HL-60 (cell line): ENCODE data around the gene IP6K1.

Experiments
- DNase-seq, 2 experiments: peaks; one replicate each; pipeline ENCODE4 v3.0.0-alpha.2; 2010 to 2020; ENCODE audit warnings: low read depth in 1 of 2, low spot score in 1 of 2
- H3K27ac ChIP-seq: fragments of 250-450 bp; sonication (Bioruptor Pico); replicated peaks from 2 replicates; pipeline ENCODE4 v1.5.1; 2020; ENCODE audit warnings: mild to moderate bottlenecking, moderate library complexity
- H3K27me3 ChIP-seq: fragments of 250-450 bp; sonication (Bioruptor Pico); 2 replicates; pipeline ENCODE4 v1.5.1; 2021; ENCODE audit warnings: mild to moderate bottlenecking, moderate library complexity; ENCODE audit not compliant: insufficient read depth, poor library complexity, severe bottlenecking
- H3K4me3 ChIP-seq: replicated peaks from 2 replicates; pipeline ENCODE4 v1.5.1; 2011; ENCODE audit warnings: mild to moderate bottlenecking, control low read depth, low read length; ENCODE audit not compliant: insufficient read depth
- CTCF ChIP-seq: IDR thresholded peaks from one replicate; pipeline ENCODE4 v1.5.1; 2011; ENCODE audit warnings: low read length, control low read depth, inconsistent platforms; ENCODE audit not compliant: insufficient read depth
- GABPA ChIP-seq: IDR thresholded peaks from 2 replicates; pipeline ENCODE4 v1.6.1; 2012; ENCODE audit warnings: low read depth
- POLR2AphosphoS5 ChIP-seq: IDR thresholded peaks from 2 replicates; pipeline ENCODE4 v1.6.1; 2012; ENCODE audit warnings: low read depth
- REST ChIP-seq: IDR thresholded peaks from 2 replicates; pipeline ENCODE4 v1.6.1; 2012; ENCODE audit warnings: low read depth; ENCODE audit not compliant: insufficient replicate concordance
- SPI1 ChIP-seq: IDR thresholded peaks from 2 replicates; pipeline ENCODE4 v1.6.1; 2012; ENCODE audit warnings: low read depth, mild to moderate bottlenecking, borderline replicate concordance

Gene IP6K1

DNA sequence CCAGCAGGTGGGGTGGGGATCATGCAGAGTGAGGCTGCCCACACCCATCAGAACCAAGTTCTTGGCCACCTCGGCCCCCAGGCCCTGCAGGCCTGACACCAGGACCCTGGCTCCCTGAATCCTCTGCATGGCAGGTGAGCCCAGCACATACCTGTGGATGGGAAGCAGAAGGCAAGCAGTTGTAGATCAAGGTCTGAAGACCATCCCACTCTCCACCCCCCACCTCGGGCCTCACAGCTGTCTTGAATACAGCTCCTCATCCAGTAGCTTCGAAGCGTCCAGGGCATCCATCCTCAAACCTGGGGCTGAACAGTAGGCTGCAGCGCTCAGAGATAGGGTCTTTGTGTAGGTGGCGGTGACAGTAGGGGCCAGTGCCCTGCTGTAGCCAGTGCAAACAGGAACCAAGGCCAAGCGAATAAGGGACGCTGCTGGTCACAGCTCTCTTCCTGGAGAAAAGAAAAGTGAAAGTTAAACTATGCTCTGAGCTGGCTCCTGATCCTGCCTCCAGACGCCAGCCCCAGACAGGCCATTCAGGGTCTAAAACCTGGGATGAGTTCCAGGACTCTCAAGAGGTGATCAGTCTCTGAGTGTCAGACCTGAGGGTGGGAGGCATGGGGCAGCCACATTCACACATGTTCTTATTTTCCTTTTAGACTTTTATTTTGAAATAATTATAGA, 27.3 kb upstream of the IP6K1 start, which contains the start of gene UBA7:
UBA7 (minus strand) TSS at position 457 of the 678 bp plus-strand sequence; CDS start at position 291, 166 bp downstream.
- TF ChIP-seq SPI1 (no peak), POLR2AphosphoS5 (peak; percentile 56; the same call in 1 of the 2 replicates), CTCF (no peak)
- Histone ChIP-seq H3K27me3 (no peaks in the 10 kb centered on the region), H3K27ac (peak within 1 kb of the TSS; percentile 65), H3K4me3 (peak within 1 kb of the TSS; percentile 34)
- DNase-seq, result peak in 1 of 2 experiments; percentile 57

DNA sequence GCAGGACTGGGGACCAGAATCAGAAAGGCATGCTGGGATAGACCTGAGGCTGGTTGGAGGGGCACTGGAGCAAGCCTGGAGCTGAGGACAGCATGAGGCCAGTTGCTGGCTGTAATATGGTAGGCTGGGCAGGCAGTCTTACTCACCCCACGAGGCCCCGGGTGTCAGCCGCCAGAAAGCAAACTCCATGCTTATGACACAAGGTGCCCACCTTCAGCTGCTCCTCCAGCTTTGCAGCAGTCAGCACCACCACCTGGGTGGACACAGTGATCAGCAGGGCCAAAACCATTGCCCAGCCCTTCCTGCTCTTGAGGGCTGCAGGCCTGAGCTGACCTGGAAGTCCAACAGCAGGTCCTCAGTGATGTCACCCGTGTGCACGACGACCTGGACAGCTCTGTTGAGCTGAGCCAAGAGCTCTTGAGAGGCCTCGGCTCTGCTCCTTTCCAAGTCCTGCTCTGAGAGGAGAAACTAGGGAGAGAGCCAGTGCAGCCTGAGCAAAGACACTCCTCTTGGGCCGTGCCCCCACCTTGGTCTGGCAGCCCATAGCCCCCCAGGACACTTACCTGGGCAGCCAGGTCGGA, 26.7 kb upstream of the IP6K1 start:
- no peak for DNase-seq
- H3K27me3 ChIP-seq, result no peaks in the 10 kb centered on the region
- no peak for TF ChIP-seq CTCF
- no peak for TF ChIP-seq POLR2AphosphoS5
- no peak for TF ChIP-seq REST
- TF ChIP-seq SPI1, result no peak
- no peak for TF ChIP-seq GABPA
- H3K27ac ChIP-seq, result peak overlapping the region; percentile 65
- peak overlapping the region; percentile 34 for H3K4me3 ChIP-seq

DNA sequence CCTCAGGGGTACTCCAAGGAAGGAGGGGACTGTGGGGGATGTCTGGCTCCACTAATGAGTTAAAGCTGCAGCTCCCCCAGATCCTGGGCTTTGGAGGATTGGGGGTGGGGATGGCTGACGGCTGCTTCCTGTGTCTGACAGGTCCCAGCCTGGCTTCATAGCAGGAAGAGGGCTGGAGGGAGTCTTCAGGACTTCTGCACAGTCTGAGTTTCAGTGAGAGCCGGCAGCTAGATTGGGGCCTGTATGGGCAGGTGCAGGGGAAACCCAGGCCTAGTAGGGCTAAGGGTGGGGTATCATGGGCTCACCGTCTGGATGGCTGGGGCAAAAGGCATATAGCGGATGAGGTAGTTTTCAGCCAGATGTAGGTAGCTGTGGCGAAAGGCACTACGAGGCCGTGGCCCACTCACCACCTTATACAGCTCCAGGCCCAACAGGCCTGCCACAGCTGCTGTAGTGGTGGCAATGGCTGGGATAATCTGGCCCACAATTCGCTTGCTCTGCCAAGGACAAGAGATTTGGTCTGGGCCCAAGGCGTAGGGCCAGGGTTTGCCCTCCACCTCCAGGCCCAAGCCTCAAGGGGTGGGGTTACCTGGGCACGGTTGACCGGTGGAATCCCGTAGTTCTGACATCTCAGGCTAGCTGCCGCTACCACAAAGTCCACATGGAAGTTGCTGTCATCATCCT, 21.2 kb upstream of the IP6K1 start:
- peak in 1 of 2 experiments; percentile 45 for DNase-seq
- no peaks in the 10 kb centered on the region for H3K27me3 ChIP-seq
- TF ChIP-seq POLR2AphosphoS5 (no peak), CTCF (no peak), REST (no peak), SPI1 (no peak), GABPA (no peak)
- H3K27ac ChIP-seq, result peak overlapping the region; percentile 89
- no peak overlapping the region for H3K4me3 ChIP-seq
